Peyer's patch (tissue), 4 donors: ENCODE data around the gene CTSD.

Experiments
- CTCF ChIP-seq, 6 experiments: fragments of 450-650 bp in 4 of 6; fragments of 200-600 bp in 2 of 6; sonication (generic) in 1 of 6; IDR thresholded peaks; one replicate each; pipeline ENCODE4 v1.5.1; 2017 to 2019; ENCODE audit warnings: antibody characterized with exemption in 6 of 6, mild to moderate bottlenecking in 3 of 6, moderate library complexity in 1 of 6
- POLR2A ChIP-seq, 2 donors: fragments of 450-650 bp; IDR thresholded peaks; one replicate each; pipeline ENCODE4 v1.5.1; 2017; ENCODE audit warnings: antibody characterized with exemption in 2 of 2, mild to moderate bottlenecking in 2 of 2, moderate library complexity in 2 of 2

GRCh38 chr11:1746511-1746931, 17.2 kb downstream of the CTSD start:
- TF ChIP-seq CTCF (IDR thresholded peaks at IDR 0.05) (no peak), POLR2A (IDR thresholded peaks at IDR 0.05) (no peak)
